Left lung (tissue), 10 donors: Measurements from ENCODE around the gene EIF4ENIF1. TPM values are rescaled to one million over a fixed set of nuclear protein-coding genes. Genes with fewer than 3 reads are reported as not detected.
A peak's percentile ranks its signal among the peaks of the same experiment; 100 is the strongest.

Experiments
- ATAC-seq: fragments of 200-7000 bp; cut with Tn5 transposase; one replicate; pipeline ENCODE4 v1.9.1; 2020; ENCODE audit warnings: moderate library complexity
- DNase-seq, 4 donors: peaks; one replicate each; pipeline ENCODE4 v3.0.0-alpha.2; 2013 to 2020
- H3K27ac ChIP-seq, 2 donors: fragments of 200-600 bp; sonication (generic) in 1 of 2; one replicate each; pipeline versions ENCODE4 v1.5.0 to v1.8.0; 2020 to 2021
- H3K27me3 ChIP-seq, 2 donors: fragments of 200-600 bp; sonication (generic) in 1 of 2; one replicate each; pipeline versions ENCODE4 v1.5.0 to v1.8.0; 2020 to 2021
- H3K36me3 ChIP-seq, 2 donors: fragments of 200-600 bp; sonication (generic) in 1 of 2; one replicate each; pipeline versions ENCODE4 v1.5.0 to v1.8.0; 2020 to 2021
- H3K4me1 ChIP-seq, 2 donors: fragments of 200-600 bp; one replicate each; pipeline ENCODE4 v1.8.0; 2021
- H3K4me3 ChIP-seq, 2 donors: fragments of 200-600 bp; sonication (generic) in 1 of 2; one replicate each; pipeline versions ENCODE4 v1.5.0 to v1.8.0; 2020 to 2021; ENCODE audit warnings: mild to moderate bottlenecking in 1 of 2
- H3K9me3 ChIP-seq, 2 donors: fragments of 200-600 bp; sonication (generic) in 1 of 2; one replicate each; pipeline versions ENCODE4 v1.5.0 to v1.8.0; 2020 to 2021
- intact Hi-C, 2 donors: fragments of 100-400 bp; cut with DNase I; formaldehyde crosslinking; loops; one replicate each; pipeline versions ENCODE4 v1.11.2 to v1.14.2; 2022
- polyA plus RNA-seq, 6 donors: library from polyadenylated mRNA; unstranded; fragments of 120-200 nt; gene quantifications; one replicate each; pipeline ENCODE4 v1.2.1, GENCODE V29; 2013; ENCODE audit not compliant: insufficient read length in 6 of 6
- total RNA-seq, 2 donors: library from RNA; stranded (reverse); fragmentation: NEBNext Ultra II Directional; extraction: Animal tissue kit (Norgen Biotek cat#: 25700); gene quantifications; one replicate each; pipeline ENCODE4 v1.2.1, GENCODE V29; 2021
- TF ChIP-seq, protein P1 (sequence below), 2 donors: fragments of 200-600 bp; sonication (generic) in 1 of 2; IDR thresholded peaks; one replicate each; pipeline versions ENCODE4 v1.5.0 to v1.8.0; 2021; ENCODE audit warnings: antibody characterized with exemption in 2 of 2
- donor health status: DM: no; HTN: yes; CAD: no.
- donor health status: DM: no; HTN: no; CAD: no.

Gene EIF4ENIF1
- total and polyA plus RNA-seq, 8 donors, result 23.2 to 45.9 (median 45.2) TPM

DNA sequence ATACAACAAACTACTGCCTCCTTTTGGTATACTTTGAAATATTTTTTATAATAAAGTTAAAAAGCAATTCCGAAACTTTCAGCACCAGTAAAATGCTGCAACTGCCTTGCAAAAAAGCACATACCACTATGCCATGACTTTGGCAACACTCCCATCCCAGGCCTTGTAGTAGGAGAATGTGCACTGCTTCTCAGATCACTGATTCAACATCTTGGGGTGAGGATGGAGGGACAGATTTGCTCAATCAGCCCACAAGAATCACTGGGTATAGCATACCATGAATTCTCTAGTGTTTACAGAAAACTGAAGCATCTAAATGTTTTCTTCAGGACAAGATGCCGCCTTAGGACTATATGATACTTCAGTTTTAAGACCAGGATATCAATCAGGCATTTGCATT, 14.9 kb downstream of the EIF4ENIF1 start:
- TF ChIP-seq, protein P1, sequence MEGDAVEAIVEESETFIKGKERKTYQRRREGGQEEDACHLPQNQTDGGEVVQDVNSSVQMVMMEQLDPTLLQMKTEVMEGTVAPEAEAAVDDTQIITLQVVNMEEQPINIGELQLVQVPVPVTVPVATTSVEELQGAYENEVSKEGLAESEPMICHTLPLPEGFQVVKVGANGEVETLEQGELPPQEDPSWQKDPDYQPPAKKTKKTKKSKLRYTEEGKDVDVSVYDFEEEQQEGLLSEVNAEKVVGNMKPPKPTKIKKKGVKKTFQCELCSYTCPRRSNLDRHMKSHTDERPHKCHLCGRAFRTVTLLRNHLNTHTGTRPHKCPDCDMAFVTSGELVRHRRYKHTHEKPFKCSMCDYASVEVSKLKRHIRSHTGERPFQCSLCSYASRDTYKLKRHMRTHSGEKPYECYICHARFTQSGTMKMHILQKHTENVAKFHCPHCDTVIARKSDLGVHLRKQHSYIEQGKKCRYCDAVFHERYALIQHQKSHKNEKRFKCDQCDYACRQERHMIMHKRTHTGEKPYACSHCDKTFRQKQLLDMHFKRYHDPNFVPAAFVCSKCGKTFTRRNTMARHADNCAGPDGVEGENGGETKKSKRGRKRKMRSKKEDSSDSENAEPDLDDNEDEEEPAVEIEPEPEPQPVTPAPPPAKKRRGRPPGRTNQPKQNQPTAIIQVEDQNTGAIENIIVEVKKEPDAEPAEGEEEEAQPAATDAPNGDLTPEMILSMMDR (IDR thresholded peaks at IDR 0.05), result no peak
- Histone ChIP-seq H3K4me1 (peaks cover 0 to 8% of the 10 kb centered on the region in 2 donors), H3K4me3 (no peak overlapping the region), H3K9me3 (no peaks in the 10 kb centered on the region), H3K27ac (no peak overlapping the region), H3K36me3 (peaks cover 3 to 41% of the 10 kb centered on the region in 2 donors), H3K27me3 (no peaks in the 10 kb centered on the region)
- intact Hi-C loops, result no loop called here
- ATAC-seq (no peak), DNase-seq (no peak)

DNA sequence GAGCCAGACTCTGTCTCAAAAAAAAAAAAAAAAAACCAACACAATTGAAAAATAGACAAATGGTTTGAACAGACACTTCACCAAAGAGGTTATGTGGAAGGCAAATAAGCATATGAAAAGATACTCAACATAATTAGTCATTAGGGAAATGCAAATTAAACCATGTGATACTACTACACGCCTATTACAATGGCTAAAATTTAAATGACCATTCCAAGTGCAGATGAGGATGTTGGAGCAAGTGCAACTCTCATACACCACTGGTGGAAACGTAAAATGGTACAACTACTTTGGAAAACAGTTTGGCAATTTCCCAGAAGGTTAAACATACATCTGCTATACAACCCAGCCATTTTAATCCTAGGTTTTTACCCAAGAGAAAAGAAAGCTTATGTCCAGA, 24.3 kb downstream of the EIF4ENIF1 start:
- intact Hi-C loops, result no loop called here

DNA sequence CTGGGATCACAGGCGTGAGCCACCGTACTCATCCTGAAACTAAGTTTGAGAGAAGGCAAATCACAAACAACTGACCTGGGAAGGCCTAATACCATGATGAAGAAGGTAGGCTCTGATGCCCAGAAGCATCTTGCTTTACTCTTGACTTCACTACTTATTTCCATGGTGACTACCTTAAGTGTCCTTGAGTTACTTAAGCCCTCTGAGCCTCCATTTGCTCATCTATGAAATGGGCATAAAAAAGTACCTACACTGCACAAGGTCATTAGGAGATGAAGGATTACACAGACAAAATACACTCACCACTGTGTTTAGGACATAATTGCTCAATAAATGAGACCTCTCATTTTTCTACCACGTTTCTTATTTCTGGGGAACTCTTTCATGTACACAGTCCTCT, 27.9 kb downstream of the EIF4ENIF1 start:
- ATAC-seq (no peak), DNase-seq (no peak)
- Histone ChIP-seq H3K27me3 (no peaks in the 10 kb centered on the region), H3K27ac (no peak overlapping the region), H3K36me3 (peaks cover 0 to 86% of the 10 kb centered on the region in 2 donors), H3K9me3 (no peaks in the 10 kb centered on the region), H3K4me1 (no peaks in the 10 kb centered on the region), H3K4me3 (no peak overlapping the region)
- TF ChIP-seq, protein P1 (IDR thresholded peaks at IDR 0.05), result no peak
- intact Hi-C loops, result no loop called here

More for the DNA sequence above, 24.3 kb downstream of the EIF4ENIF1 start:
- DNase-seq (no peak), ATAC-seq (no peak)
- Histone ChIP-seq H3K4me3 (no peak overlapping the region), H3K27me3 (no peaks in the 10 kb centered on the region), H3K36me3 (peaks cover 0 to 87% of the 10 kb centered on the region in 2 donors), H3K4me1 (no peaks in the 10 kb centered on the region), H3K27ac (no peak overlapping the region), H3K9me3 (no peaks in the 10 kb centered on the region)
- TF ChIP-seq, protein P1 (IDR thresholded peaks at IDR 0.05), result no peak

DNA sequence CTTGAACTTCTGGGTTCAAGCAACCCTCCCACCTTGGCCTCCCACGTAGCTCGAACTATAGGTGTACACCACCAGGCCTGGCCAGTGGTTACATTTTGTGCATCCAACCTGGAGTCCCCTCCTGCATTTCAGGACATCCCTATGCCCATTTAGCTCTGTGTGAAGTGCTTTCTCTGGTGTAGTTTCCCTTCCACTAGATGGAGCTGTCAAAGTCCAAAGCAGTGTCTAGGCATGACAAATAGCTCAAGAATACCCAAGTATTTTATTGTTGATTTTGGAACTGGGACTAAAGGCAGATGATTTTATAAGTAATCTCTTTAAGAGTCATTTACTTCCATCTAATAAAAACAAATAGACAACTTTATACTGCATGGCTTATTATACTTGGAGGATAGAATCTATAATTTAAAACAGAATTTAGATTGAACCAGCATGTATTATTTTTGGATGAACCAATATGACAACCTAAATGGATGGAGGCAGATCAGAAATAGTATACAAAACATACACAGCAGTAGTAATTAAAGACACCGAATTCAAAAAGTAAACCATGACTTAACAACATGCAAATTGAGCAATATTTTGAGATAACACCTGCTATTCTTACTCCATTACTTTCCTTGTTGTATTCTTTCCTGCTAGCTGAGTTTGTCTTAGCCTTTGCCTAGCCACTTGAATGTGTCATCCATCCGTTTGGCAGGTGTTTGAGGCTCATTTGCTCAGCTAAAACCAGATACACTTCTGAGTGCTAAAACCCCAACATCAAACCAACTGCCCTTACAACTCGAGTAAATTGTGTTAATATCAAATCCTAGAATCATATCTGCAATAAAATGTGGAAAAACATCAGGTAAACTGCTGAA, 37.7 kb downstream of the EIF4ENIF1 start:
- intact Hi-C loops, result no loop called here
- peak; percentile 87 for ATAC-seq
- Histone ChIP-seq H3K27me3 (no peaks in the 10 kb centered on the region), H3K27ac (no peak overlapping the region), H3K4me1 (no peaks in the 10 kb centered on the region), H3K4me3 (no peak overlapping the region), H3K9me3 (no peaks in the 10 kb centered on the region), H3K36me3 (peaks cover 3 to 79% of the 10 kb centered on the region in 2 donors)
- peak in 2 of 4 donors; percentile 1 to 14 for DNase-seq
- TF ChIP-seq, protein P1 (IDR thresholded peaks at IDR 0.05), result no peak

DNA sequence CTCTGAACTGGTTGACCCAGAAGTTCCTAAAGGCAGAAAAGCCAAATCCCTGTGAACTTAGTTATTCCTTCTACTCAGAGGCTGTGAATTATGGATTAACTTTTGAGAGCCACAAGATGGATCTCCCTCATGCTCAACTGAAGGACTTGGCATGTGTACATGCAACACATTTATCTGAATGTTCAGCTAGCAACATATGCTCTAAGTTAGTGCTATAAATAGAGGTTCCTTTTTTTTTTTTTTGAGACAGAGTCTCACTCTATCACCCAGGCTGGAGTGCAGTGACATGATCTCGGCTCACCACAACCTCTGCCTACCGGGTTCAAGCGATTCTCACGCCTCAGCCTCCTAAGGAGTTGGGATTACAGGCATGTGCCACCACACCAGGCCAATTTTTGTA, 40.1 kb downstream of the EIF4ENIF1 start:
- peaks cover 3 to 81% of the 10 kb centered on the region in 2 donors for H3K36me3 ChIP-seq
- no peak for ATAC-seq

More for the DNA sequence above, 40.1 kb downstream of the EIF4ENIF1 start:
- H3K9me3 ChIP-seq, result no peaks in the 10 kb centered on the region
- no peak for DNase-seq
- intact Hi-C loops, result no loop called here
- TF ChIP-seq, protein P1 (IDR thresholded peaks at IDR 0.05), result no peak
- H3K27ac ChIP-seq, result no peak overlapping the region
- H3K4me3 ChIP-seq, result no peak overlapping the region
- no peaks in the 10 kb centered on the region for H3K27me3 ChIP-seq
- no peaks in the 10 kb centered on the region for H3K4me1 ChIP-seq
